Loucy (cell line): ENCODE data around the gene PPP2R5C.

Experiments used
- H2AFZ ChIP-seq: fragments of 200-600 bp; sonication (generic); 2 replicates; pipeline ENCODE4 v1.6.0; 2016; ENCODE audit warnings: antibody characterized with exemption, mild to moderate bottlenecking, low read length, moderate library complexity
- H3F3A ChIP-seq: fragments of 200-600 bp; 2 replicates; pipeline ENCODE4 v1.6.0; 2016; ENCODE audit warnings: antibody characterized with exemption, low read depth, mild to moderate bottlenecking
- H3K27me3 ChIP-seq: fragments of 200-600 bp; sonication (generic); 2 replicates; pipeline ENCODE4 v1.6.1; 2014; ENCODE audit warnings: low read length, mild to moderate bottlenecking; ENCODE audit not compliant: insufficient read depth, poor library complexity, severe bottlenecking
- H3K36me3 ChIP-seq: fragments of 200-600 bp; sonication (generic); 2 replicates; pipeline ENCODE4 v1.6.1; 2016; ENCODE audit warnings: low read length; ENCODE audit not compliant: insufficient read depth
- H3K4me1 ChIP-seq: fragments of 200-600 bp; sonication (generic); 2 replicates; pipeline ENCODE4 v1.5.1; 2014; ENCODE audit warnings: low read length, mild to moderate bottlenecking; ENCODE audit not compliant: insufficient read depth, poor library complexity, severe bottlenecking
- H3K4me2 ChIP-seq: fragments of 200-600 bp; sonication (generic); 2 replicates; pipeline ENCODE4 v1.6.0; 2014; ENCODE audit warnings: antibody characterized with exemption, low read length, low read depth, mild to moderate bottlenecking; ENCODE audit not compliant: poor library complexity, severe bottlenecking
- H3K4me3 ChIP-seq: fragments of 200-600 bp; sonication (generic); 2 replicates; pipeline ENCODE4 v1.5.1; 2014; ENCODE audit warnings: low read length, mild to moderate bottlenecking, mixed read lengths; ENCODE audit not compliant: poor library complexity, severe bottlenecking
- H3K79me2 ChIP-seq: fragments of 200-600 bp; sonication (generic); 2 replicates; pipeline ENCODE4 v1.6.1; 2014; ENCODE audit warnings: low read length; ENCODE audit not compliant: insufficient read depth
- H3K9ac ChIP-seq: fragments of 200-600 bp; sonication (generic); 2 replicates; pipeline ENCODE4 v1.6.0; 2014; ENCODE audit warnings: mild to moderate bottlenecking, low read depth, low read length, moderate library complexity; ENCODE audit not compliant: poor library complexity, severe bottlenecking
- H3K9me2 ChIP-seq: fragments of 200-600 bp; sonication (generic); replicated peaks from 2 replicates; pipeline ENCODE4 v1.6.1; 2016; ENCODE audit warnings: low read depth, low read length, mixed read lengths
- H3K9me3 ChIP-seq: fragments of 200-600 bp; sonication (generic); 2 replicates; pipeline ENCODE4 v1.6.1; 2014; ENCODE audit warnings: mild to moderate bottlenecking, antibody characterized with exemption, low read length, low read depth; ENCODE audit not compliant: insufficient read depth
- H4K20me1 ChIP-seq: fragments of 200-600 bp; sonication (generic); 2 replicates; pipeline ENCODE4 v1.6.0; 2014; ENCODE audit warnings: antibody characterized with exemption, low read length, mild to moderate bottlenecking; ENCODE audit not compliant: insufficient read depth, poor library complexity, severe bottlenecking
- EZH2phosphoT487 ChIP-seq: fragments of 200-600 bp; IDR thresholded peaks from 2 replicates; pipeline ENCODE4 v1.6.1; 2018; ENCODE audit warnings: antibody characterized with exemption, mild to moderate bottlenecking, moderate library complexity, borderline replicate concordance
- TF ChIP-seq, protein P1 (sequence below): fragments of 200-600 bp; sonication (generic); conservative IDR thresholded peaks from 2 replicates; pipeline ENCODE4 v1.5.1; 2014; ENCODE audit warnings: mild to moderate bottlenecking, antibody characterized with exemption, low read length

The PPP2R5C gene

DNA sequence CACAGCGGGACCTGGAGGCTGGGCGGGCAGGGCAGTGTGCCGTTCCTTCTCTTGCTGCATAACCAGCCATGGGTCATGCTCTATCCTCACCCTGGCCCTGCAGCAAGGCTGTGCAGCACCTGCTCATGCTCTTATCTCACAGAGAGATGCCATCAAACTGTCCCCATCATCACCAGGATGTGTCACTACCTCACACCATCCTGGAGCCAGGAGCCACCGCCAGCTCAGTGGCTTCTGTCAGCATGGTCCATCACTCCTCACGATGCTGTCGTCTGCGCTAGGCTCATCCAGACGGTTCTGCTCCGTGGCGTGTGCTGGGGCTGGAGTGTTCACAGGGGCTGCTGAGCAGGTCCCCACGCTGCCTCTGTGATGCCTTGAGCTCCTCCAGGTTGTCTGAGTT is 125.7 kb downstream of the PPP2R5C start:
- H4K20me1 ChIP-seq, result no peaks in the 10 kb centered on the region
- no peak overlapping the region for H3K9ac ChIP-seq
- no peaks in the 10 kb centered on the region for H3K27me3 ChIP-seq
- no peaks in the 10 kb centered on the region for H3K9me3 ChIP-seq
- TF ChIP-seq EZH2phosphoT487, result no peak
- TF ChIP-seq, protein P1, sequence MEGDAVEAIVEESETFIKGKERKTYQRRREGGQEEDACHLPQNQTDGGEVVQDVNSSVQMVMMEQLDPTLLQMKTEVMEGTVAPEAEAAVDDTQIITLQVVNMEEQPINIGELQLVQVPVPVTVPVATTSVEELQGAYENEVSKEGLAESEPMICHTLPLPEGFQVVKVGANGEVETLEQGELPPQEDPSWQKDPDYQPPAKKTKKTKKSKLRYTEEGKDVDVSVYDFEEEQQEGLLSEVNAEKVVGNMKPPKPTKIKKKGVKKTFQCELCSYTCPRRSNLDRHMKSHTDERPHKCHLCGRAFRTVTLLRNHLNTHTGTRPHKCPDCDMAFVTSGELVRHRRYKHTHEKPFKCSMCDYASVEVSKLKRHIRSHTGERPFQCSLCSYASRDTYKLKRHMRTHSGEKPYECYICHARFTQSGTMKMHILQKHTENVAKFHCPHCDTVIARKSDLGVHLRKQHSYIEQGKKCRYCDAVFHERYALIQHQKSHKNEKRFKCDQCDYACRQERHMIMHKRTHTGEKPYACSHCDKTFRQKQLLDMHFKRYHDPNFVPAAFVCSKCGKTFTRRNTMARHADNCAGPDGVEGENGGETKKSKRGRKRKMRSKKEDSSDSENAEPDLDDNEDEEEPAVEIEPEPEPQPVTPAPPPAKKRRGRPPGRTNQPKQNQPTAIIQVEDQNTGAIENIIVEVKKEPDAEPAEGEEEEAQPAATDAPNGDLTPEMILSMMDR, result no peak
- H3K9me2 ChIP-seq, result no peaks in the 10 kb centered on the region
- peaks cover 6% of the 10 kb centered on the region; the same call in 1 of the 2 replicates for H3K79me2 ChIP-seq
- no peak overlapping the region for H3K4me2 ChIP-seq
- H3K36me3 ChIP-seq, result peaks cover 90% of the 10 kb centered on the region; the same call in 1 of the 2 replicates
- no peaks in the 10 kb centered on the region for H3K4me1 ChIP-seq
- no peak overlapping the region for H2AFZ ChIP-seq
- no peaks in the 10 kb centered on the region for H3F3A ChIP-seq
- H3K4me3 ChIP-seq, result no peak overlapping the region

DNA sequence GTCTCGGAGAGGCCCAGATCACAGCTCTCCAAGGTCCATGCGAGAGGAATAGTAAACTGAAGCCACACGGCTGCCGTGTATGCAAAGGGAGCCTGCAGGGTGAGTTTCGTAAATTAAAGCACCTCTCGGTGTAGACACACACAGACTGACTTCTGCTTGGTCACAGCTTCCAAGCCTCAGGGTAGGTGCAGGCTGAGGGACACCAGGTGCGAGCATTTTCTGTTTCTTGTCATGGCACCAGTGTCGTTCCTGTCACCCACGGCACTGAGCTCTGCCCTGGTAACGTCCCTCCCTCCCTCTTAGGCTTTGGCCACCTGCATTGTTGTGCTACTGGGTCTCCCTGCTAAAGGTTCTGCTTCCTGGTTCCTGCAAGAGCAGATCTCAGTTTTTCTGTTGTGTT is 126.7 kb downstream of the PPP2R5C start:
- H3K79me2 ChIP-seq, result no peaks in the 10 kb centered on the region
- no peaks in the 10 kb centered on the region for H3K27me3 ChIP-seq
- H2AFZ ChIP-seq, result no peak overlapping the region
- no peaks in the 10 kb centered on the region for H3K9me3 ChIP-seq
- TF ChIP-seq, protein P1, result no peak
- H3K9ac ChIP-seq, result no peak overlapping the region
- H3K4me1 ChIP-seq, result no peaks in the 10 kb centered on the region
- no peaks in the 10 kb centered on the region for H3F3A ChIP-seq
- H3K36me3 ChIP-seq, result peaks cover 90% of the 10 kb centered on the region; the same call in 1 of the 2 replicates
- H4K20me1 ChIP-seq, result no peaks in the 10 kb centered on the region
- no peaks in the 10 kb centered on the region for H3K9me2 ChIP-seq
- no peak overlapping the region for H3K4me2 ChIP-seq
- H3K4me3 ChIP-seq, result no peak overlapping the region

- Histone ChIP-seq H3K4me1 (no peaks in the 10 kb centered on the region), H3K27me3 (no peaks in the 10 kb centered on the region), H3K36me3 (peaks cover 88% of the 10 kb centered on the region), H4K20me1 (no peaks in the 10 kb centered on the region), H3K9ac (no peak overlapping the region), H3K9me2 (no peaks in the 10 kb centered on the region), H2AFZ (no peak overlapping the region), H3K4me3 (no peak overlapping the region), H3F3A (no peaks in the 10 kb centered on the region; the same call in 1 of the 2 replicates), H3K79me2 (no peaks in the 10 kb centered on the region), H3K4me2 (no peak overlapping the region), H3K9me3 (no peaks in the 10 kb centered on the region)
- TF ChIP-seq, protein P1, result no peak
- no peak for TF ChIP-seq EZH2phosphoT487
Observed at GRCh38 chr14:101889366-101889765, 127.9 kb downstream of the PPP2R5C start.
